Endometrium (tissue), 2 donors: ENCODE data around the gene CSF1R.

Source experiments
- FAIRE-seq: peaks from 2 replicates; lab custom pipeline; 2012; peaks lifted over from hg19 to GRCh38; lab: Jason Lieb, UNC
- donor health status: control.
- donor health status: control.

Gene CSF1R

GRCh38 chr5:150069672-150070627, 16.4 kb downstream of the CSF1R start:
- FAIRE-seq, result no peak

GRCh38 chr5:150068961-150069645, 17.3 kb downstream of the CSF1R start:
- no peak for FAIRE-seq

- FAIRE-seq, result no peak
Observed at GRCh38 chr5:150068472-150068871, 17.9 kb downstream of the CSF1R start.

DNA sequence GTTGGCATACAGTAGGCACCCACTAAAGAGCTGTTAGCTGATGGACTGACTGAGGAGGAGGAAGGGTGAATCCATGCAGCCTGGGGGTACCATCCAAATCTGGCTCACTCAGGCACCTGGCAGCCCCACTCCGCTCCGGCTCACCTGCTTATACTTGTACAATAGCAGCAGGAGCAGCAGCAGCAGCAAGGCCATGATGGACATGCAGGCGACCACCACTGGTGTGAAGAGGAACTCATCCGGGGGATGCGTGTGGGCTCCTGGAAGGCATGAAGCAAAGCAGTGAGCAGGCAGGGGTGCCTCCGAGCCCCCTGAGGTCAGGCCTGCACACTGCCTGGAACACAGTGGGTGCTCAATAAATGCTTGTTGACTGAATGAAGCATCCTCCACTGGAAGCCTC, 18.3 kb downstream of the CSF1R start:
- FAIRE-seq, result no peak

DNA sequence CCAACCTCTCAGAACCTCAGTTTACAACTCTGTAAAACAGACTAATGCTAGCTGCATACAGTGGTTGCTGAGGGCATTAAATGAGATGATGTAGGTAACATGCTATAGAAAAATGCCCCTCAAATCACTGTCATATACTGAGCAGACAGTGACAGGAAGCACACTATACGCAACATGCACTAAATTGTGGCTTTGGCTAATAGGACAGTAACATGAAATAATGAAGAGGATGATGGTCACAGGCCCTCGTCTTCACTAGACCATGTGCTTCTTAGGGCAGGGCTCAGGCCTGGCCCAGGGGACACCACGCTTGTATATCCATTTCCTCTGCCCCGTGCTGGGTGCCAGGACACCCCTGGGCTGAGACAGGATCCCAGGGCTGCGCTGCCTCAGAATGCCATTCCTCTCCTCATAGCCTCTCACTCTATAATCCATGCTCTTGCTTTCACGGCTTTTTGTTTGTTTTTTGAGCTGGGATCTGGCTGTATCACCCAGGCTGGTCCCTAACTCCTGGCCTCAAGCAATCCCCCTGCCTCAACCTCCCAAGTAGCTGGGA, 18.9 kb downstream of the CSF1R start:
- FAIRE-seq, result no peak

GRCh38 chr5:150066901-150067396, 19.4 kb downstream of the CSF1R start:
- FAIRE-seq, result no peak

- FAIRE-seq, result no peak
Observed at GRCh38 chr5:150066436-150066835, 19.9 kb downstream of the CSF1R start.

- FAIRE-seq, result no peak
Observed at GRCh38 chr5:150065886-150066285, 20.5 kb downstream of the CSF1R start.

DNA sequence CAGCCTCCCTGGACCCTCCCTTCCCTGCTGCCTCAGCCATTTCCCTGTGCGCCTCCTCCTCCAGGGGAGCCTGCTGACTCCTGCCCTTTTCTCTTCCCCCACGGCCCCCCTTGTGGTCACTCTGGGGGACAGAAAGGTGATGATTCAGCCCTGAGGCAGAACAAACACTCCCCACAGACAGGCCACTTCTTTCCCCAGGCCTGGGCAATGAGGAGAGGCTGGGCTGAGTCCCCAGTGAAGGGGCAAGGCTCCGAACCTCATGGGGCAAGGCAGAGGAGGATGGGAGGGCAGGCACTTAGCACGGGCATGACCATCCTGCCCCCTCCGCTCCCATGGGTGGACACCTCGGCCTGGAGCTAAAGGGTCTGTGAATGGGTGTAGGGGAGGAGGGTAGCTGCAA, 21.0 kb downstream of the CSF1R start:
- FAIRE-seq, result no peak

- FAIRE-seq, result no peak
Observed at GRCh38 chr5:150064681-150065220, 21.6 kb downstream of the CSF1R start.

GRCh38 chr5:150063638-150064037, 22.7 kb downstream of the CSF1R start:
- no peak for FAIRE-seq

DNA sequence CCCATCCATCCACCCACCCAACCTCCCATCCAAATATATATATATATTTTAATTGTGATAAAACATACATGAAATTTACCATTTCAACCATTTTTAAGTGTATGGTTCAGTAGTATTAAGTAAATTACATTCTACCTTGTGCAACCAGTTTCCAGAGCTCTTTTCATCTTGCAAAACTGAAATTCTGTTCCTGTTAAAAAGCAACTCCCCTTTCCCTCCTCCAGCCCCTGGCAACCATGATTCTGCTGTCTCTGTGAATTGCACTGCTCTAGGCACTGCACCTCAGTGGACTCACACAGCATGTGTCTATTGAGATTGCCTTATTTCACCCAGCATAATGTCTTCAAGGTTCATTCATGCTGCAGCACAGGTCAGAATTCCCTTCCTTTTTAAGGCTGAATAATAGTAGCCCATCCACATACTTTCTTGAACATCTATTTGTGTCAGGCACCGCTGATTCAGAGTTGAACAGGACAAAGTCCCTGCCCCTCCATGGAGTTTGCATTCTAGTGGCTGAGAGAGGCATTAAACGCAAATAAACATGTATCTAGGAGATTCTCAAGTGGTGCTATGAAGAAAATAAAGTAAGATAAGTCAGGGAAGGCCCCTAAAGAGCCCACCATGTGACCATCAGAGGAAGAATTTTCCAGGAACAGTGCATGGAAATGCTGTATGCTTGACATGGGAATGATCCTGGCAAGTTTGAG, 24.0 kb downstream of the CSF1R start:
- no peak for FAIRE-seq

DNA sequence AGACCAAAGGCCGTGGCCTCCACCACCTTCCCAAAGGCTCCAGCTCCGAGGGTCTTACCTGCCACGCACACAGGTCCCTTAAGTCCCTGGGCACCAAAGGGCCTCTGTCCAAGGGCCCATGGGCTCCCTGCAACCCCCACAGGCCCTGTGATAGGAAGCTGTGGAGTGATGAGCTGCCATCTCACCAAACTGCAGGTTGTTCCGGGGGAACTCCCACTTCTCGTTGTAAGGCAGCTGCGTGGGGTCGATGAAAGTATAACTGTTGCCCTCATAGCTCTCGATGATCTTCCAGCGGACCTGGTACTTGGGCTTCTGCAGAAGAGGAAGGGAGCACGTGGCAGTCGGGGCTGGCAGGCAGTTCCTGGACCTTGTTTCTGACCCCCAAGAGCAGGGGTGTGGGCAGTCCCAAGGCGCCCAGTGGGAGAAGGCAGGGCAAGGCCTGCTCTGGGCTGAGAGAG, 24.8 kb downstream of the CSF1R start:
- no peak for FAIRE-seq

DNA sequence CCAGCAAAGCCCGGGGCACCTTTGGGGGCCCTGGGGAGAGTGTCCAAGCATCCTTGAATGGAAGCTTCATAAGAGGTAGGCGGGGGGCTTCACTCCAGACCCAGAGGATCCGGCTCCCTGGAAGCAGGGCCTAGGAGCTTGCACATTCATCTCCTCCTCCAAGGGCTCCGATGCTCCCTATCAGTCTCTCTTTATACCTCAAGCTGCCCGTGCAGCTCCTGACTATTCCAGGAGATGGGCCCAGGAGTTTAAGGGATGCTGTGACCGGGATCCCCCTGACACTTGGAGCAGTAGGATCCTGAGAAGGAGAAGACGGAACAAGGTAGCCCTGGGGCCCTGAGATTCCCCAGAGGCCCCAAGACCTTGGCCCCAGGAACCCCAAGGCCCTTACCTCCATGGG, 25.9 kb downstream of the CSF1R start:
- FAIRE-seq, result no peak

GRCh38 chr5:150059623-150060022, 26.7 kb downstream of the CSF1R start:
- FAIRE-seq, result no peak

DNA sequence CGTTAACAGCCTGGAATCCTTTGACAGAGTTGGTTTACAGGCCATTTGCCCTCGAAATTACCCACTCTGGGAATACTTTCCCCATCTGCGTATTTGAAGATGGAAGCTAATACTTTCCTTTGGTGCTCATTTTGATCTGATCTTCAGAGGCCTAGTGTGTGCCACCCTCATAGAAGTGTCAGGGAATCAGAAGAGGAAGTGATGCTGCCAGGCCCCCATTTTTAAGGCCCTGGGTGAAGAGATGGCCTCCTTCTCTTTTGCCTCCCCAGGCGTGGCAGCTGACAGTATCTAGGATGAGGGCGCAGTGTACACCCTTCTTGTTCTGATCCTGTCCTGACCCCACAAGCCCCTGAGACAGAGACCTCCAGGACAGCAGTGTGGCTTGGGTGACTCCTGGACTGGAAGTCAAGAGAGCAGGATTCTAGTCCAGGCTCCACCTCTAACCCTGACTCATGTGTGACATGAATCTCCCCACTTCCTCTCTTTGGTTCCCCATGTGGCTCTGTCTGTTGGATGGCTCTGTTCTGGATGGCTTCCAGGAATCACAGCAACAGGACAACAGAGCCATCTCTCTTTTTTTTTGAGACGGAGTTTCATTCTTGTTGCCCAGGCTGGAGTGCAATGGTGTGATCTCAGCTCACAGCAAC, 27.8 kb downstream of the CSF1R start:
- FAIRE-seq, result no peak

DNA sequence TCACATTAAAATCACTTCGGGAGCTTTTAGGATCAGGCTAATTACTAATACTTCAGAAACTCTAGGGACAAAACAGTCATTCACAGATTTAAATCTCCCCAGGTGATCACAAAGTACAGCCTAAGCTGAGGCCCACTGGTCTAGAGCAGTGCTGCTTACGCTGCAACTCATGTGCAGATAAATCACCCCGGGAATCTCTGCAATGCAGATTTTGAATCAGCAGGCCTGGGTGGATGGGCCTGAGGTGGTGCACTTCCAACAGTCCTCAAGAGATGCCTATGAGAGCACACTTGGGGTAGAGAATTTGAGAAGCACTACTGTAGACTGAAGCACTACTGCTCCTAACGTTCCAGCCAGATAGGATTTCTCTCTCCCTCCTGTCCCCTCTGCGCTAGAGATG, 28.4 kb downstream of the CSF1R start:
- FAIRE-seq, result no peak

DNA sequence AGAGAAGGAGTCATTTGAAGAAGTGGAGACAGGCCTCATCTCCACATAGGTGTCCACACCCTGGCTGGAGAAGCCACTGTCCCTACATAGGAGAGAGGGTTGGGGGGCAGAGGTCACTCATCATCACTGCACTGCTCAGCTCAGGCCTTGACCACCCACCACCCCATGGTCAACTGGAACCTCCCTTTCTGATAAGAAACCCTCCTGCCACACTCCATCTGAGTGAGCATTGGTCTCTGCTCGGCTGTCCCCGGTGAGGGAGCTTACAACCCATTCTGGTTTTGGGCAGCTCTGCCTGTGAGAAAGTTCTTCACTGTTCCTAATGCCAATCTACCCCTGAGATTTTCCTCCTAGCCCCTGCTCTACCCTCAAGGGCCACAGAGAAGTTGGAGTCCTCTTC, 28.8 kb downstream of the CSF1R start:
- no peak for FAIRE-seq

DNA sequence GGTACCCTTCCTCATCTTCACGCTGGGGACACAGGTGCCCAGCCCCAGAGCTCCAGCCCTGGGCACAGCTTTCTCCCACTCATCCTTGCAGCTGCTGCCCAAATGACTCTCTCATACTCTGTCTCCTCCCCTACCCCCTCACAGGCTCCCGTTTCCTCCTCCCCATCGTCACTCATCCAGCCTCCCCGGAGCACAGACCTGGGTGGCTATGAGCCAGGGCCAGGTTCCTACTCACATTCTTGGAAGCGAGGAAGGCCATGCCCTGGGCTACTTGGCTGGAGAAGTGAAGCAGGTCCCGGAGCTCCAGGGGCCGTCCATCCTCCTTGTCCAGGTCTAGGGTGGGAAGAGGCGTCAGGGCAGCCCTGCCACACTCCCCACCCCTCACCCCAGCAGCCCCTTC, 29.3 kb downstream of the CSF1R start:
- FAIRE-seq, result no peak

DNA sequence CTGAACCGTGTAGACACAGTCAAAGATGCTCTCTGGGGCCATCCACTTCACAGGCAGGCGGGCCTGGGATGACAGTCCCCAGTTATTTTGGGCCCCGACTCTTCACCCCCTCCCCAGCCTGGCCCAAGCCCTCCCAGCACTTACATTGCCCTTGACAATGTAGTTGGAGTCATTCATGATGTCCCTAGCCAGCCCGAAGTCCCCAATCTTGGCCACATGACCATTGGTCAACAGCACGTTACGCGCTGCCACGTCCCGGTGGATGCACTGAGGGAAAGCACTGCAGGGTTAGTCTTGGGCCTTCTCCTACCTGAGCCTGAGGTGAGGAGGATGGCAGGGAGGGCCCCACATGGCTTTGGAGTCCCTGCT, 30.3 kb downstream of the CSF1R start:
- no peak for FAIRE-seq

DNA sequence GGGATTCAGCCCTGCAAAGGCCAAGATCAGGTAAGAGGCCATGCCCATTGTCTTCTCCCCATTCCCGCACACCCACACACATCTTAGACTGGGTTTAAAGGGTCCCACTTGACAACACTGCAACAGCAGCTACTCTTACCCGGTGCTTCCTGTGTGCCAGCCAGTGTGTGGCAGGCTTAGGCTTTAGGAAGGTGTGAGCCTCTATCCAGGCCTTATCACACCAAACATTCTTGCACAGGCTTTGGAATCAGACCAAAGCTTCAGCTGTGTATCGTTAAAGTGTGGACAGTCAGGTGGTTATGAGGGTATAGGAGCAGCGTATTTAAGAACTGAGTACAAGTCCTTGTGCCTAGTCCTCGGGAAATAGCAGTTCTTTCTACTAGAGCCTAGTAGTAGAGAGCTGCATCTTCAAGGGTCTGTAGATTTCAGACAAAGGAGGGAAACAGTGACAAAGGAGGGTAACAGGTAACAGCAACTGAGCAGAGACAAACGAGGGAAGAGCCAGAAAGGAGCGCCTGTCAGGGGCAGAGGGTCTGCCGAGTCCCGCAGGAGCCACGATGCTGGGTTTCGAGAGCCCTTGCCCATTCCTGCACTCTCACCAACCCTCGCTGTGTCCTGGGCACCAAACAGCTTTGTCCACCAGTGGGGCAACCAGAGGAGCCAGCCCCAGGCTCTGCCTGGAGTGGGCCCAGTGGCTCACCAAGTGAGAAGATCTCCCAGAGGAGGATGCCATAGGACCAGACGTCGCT, 30.9 kb downstream of the CSF1R start:
- FAIRE-seq, result no peak
